IPS DF 4.7 (cell line): ENCODE measurements around the gene TBCK.
"Not testable (repeated sequence)": the region's sequence is repeated elsewhere in the genome, so short reads cannot be mapped to it uniquely, and the experiment has no call there.

Experiments
- DNase-seq: peaks from one replicate; pipeline ENCODE4 v3.0.0-alpha.2; 2013; ENCODE audit warnings: low spot score; ENCODE audit errors: extremely low read depth

The TBCK gene

GRCh38 chr4:106119949-106120555 is 196.0 kb downstream of the TBCK start:
- DNase-seq: not testable (repeated sequence)

- DNase-seq: no peak
These were observed 200.0 kb downstream of the TBCK start for GRCh38 chr4:106116025-106116424.

GRCh38 chr4:106114270-106114669 is 201.7 kb downstream of the TBCK start:
- peak; percentile 5 for DNase-seq

DNA sequence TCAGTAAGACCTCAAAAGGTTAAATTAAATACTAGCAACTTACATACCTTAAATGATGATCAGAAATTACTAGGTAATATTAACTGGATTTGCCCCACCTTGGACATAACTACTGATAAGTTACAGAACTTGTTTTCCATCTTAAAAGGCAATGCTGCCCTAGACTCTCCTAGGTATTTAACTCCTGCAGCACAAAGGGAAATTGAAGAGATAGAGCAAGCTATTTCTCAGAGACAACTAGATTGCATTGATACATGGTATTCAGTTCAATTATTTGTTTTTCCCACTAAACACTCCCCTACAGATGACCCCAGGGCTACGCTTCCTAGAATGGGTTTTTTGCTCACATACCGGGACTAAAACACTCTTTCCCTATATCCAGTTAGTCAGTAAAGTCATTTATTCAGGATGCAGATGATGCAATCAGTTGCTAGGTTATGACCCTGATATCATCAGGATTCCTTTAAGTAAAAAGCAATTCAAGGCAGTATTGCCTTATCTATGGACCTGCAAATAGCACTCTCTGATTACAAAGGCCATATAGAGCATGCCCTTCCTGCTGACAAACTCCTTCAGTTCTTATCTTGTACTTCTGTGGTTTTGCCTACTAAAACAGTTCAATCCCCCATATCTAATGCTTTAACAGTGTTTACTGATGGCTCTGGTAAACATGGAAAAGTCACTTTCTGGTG is 204.1 kb downstream of the TBCK start:
- not testable (repeated sequence) for DNase-seq

DNA sequence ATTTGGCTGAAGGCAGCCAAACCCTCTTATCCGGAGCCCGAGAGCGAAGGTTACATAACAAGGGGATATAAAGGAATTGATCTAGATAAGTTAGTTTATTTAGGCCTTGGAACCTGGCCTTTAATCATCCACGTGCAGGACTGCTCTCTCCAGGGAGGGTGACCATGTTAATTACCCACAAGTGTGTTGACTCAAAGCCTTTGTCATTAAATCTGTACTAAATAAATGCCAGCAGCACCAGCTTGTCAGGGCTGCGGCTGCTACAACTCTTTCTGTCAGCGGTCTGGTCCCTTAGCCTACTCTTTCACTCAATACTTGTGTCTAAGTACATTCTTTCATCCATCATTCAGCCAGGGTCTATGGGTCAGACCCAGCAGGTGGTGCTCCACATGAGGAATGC is 206.1 kb downstream of the TBCK start:
- DNase-seq: no peak

DNA sequence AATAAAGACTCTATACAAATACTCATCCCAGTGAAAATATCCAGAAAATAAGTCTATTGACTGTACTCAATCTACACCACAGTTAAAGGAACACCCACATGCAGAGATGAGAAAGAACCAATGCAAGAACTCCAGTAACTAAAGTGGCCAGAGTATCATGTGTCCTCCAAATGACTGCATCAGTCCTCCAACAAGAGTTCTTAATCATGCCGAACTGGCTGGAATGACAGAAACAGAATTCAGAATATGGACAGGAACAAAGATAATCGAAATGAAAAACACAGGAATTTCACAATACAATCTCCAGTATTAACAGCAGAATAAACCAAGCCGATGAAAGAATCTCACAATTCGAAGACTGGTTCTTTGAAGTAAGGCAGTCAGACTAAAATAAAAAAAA is 210.3 kb downstream of the TBCK start:
- DNase-seq: no peak

- DNase-seq: no peak
These were observed 211.7 kb downstream of the TBCK start for GRCh38 chr4:106104276-106104675.

GRCh38 chr4:106096454-106096853 is 219.6 kb downstream of the TBCK start:
- peak; percentile 3 for DNase-seq

GRCh38 chr4:106095408-106095807 is 220.6 kb downstream of the TBCK start:
- DNase-seq: no peak

GRCh38 chr4:106092361-106093040 is 223.5 kb downstream of the TBCK start:
- no peak for DNase-seq

GRCh38 chr4:106090826-106091225 is 225.2 kb downstream of the TBCK start:
- no peak for DNase-seq

DNA sequence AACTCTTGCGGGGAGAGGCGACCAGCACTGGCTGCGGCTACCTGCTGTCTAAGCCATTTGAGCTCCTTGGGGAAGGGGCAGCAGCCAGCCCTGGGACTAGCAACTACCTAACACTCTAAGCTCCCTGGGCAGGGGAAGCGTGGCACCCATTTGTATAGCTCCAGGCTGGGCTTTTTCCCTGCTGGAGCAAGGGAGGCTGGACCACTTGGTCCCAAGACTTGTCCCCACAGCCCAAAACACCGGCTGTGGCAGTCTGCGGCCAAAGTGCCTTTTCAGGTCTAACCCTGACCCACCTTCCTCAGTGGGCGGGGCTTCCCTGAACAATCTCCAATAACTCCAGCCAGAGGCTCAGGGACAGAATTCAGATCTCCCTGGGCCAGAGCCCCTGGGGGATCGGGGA is 232.9 kb downstream of the TBCK start:
- DNase-seq: no peak

DNA sequence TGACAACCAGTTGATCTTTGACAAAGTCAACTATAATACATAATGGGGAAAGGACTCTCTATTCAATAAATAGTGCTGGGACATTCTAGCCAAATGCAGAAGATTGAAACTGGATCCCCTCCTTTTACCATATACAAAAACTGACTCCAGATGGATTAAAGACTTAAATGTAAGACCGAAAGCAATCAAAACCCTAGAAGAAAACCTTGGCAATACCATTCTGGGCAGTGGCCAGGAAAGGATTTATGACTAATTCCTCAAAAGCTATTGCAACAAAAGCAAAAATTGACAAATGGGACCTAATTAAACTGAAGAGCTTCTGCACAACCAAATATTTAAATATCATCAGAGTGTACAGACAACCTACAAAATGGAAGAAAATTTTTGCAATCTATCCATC is 235.6 kb downstream of the TBCK start:
- DNase-seq: no peak

GRCh38 chr4:106079616-106080015 is 236.4 kb downstream of the TBCK start:
- DNase-seq: no peak

GRCh38 chr4:106065018-106065417 is 251.0 kb downstream of the TBCK start:
- no peak for DNase-seq

- DNase-seq: no peak
These were observed 253.0 kb downstream of the TBCK start for GRCh38 chr4:106063009-106063408.

GRCh38 chr4:106062452-106062875 is 253.5 kb downstream of the TBCK start:
- DNase-seq: no peak

DNA sequence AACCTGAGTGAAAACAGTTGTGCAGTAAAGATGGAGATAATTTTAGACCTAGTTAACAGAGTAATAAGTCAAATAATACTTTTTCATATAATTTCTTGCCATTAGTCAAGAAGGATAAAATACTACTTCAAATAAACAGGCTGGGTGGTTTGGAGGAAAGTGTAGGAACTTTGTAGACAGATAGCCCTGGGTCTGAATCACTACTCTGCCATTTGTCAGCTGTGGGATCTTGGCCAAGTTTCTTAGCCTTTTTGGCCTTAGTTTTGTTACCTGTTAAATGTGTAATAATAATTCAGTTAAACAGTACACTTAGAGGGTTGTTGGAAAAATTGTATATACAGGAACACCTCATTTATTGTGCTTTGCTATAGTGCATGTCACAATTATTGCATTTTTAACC is 257.1 kb downstream of the TBCK start:
- no peak for DNase-seq

DNA sequence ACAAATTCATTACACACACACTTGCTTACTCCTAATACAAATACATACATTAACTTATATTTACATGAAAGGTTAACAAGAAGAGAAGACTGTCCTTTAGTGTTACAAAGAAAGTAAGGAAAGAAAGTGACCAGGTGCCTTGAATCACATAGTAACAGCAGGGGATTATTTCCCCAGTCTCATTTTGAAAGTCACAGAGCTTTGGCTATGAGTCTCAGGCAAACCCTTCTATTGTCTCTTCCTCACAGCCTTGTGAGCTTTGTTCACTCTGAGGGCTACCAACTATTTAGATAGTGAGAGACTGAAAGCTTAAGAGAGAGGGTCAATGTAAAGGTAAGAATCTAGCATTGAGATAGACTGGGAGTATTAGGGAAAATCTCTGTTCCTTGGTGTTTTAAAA is 259.1 kb downstream of the TBCK start:
- peak; percentile 28 for DNase-seq

DNA sequence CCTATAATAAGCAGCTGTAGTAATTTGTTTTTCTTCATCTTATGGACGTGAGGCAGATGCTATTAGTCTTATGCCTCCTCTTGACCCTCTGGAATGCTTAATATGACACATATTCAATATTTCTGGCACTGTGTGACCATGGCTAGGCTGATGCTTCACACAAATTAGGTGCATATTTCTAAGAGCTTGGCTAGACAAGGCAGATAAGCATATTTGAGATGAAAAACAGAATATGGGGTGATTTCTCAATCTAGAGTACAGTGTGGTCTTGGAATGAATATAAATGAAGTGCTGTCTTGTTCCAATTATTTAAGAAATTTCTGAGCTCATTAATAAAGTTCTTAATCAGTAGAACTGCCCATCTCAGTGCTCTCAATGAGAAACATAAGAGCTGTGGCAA is 264.5 kb downstream of the TBCK start:
- no peak for DNase-seq

DNA sequence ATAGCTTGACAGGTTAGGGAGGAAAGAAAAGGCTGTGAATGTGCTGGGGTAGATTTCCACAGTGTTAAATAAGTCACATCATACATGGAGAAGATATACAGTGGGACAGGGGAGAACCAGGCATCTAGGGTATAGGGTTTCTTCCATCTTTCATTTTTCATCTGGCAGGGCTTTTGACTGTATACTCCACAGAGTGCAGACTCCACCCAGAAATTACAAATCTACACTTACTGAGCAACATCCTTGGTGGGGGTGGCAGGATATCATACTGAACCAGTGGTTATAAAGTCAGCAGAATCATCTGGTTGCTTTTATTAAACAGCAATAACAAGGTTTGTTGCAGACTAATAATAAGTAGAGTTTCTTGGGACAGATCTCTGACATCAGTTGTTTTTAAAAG is 266.5 kb downstream of the TBCK start:
- DNase-seq: no peak

- DNase-seq: no peak
These were observed 267.6 kb downstream of the TBCK start for GRCh38 chr4:106048250-106048971.
